Osteoblast (primary cell): ENCODE data around the gene OR2V2. TPM values are rescaled to one million over a fixed set of nuclear protein-coding genes. Genes with fewer than 3 reads are reported as not detected.

Source experiments
- DNase-seq: peaks from one replicate; pipeline ENCODE4 v3.0.0; 2011; ENCODE audit warnings: low spot score, mixed read lengths; ENCODE audit not compliant: insufficient read length; ENCODE audit errors: missing footprints
- H2AFZ ChIP-seq: 2 replicates; pipeline ENCODE4 v1.6.0; 2011; ENCODE audit warnings: mild to moderate bottlenecking, low read length
- H3K27ac ChIP-seq: 2 replicates; pipeline ENCODE4 v1.5.1; 2011; ENCODE audit warnings: mild to moderate bottlenecking, low read depth, low read length, moderate library complexity
- H3K27me3 ChIP-seq: 2 replicates; pipeline ENCODE4 v1.6.0; 2012; ENCODE audit warnings: mild to moderate bottlenecking, control low read depth, inconsistent platforms, low read length, moderate library complexity; ENCODE audit not compliant: insufficient read depth
- H3K36me3 ChIP-seq: 2 replicates; pipeline ENCODE4 v1.5.1; 2011; ENCODE audit warnings: mild to moderate bottlenecking, low read length, control low read depth, moderate library complexity; ENCODE audit not compliant: insufficient read depth
- H3K4me1 ChIP-seq: 2 replicates; pipeline ENCODE4 v1.5.1; 2011; ENCODE audit warnings: mild to moderate bottlenecking, low read length, control low read depth, moderate library complexity; ENCODE audit not compliant: insufficient read depth
- H3K4me2 ChIP-seq: 2 replicates; pipeline ENCODE4 v1.6.0; 2011; ENCODE audit warnings: mild to moderate bottlenecking, low read length; ENCODE audit not compliant: insufficient read depth
- H3K4me3 ChIP-seq: fragments of 200-600 bp; sonication (generic); 3 replicates; pipeline ENCODE4 v1.5.1; 2012; ENCODE audit warnings: mild to moderate bottlenecking, low read length, inconsistent platforms; ENCODE audit not compliant: insufficient read depth
- H3K79me2 ChIP-seq: 2 replicates; pipeline ENCODE4 v1.6.0; 2012; ENCODE audit warnings: mild to moderate bottlenecking, low read length, control low read depth, inconsistent platforms; ENCODE audit not compliant: insufficient read depth
- H3K9me3 ChIP-seq: 2 replicates; pipeline ENCODE4 v1.5.1; 2011; ENCODE audit warnings: low read depth, low read length, control low read depth
- H4K20me1 ChIP-seq: 2 replicates; pipeline ENCODE4 v1.6.0; 2012; ENCODE audit warnings: mild to moderate bottlenecking, low read length, control low read depth; ENCODE audit not compliant: insufficient read depth
- total RNA-seq: library from RNA; depleted of rRNA; stranded (reverse); fragments of >200 nt; gene quantifications from 2 replicates; pipeline ENCODE4 v1.2.3, GENCODE V29; 2012
- TF ChIP-seq, protein P1 (sequence below): IDR thresholded peaks from 2 replicates; pipeline ENCODE4 v1.5.1; 2011; ENCODE audit warnings: mild to moderate bottlenecking, low read depth, low read length, moderate library complexity; ENCODE audit errors: extremely low read depth

Gene OR2V2
- total RNA-seq, 1 donor: not detected

DNA sequence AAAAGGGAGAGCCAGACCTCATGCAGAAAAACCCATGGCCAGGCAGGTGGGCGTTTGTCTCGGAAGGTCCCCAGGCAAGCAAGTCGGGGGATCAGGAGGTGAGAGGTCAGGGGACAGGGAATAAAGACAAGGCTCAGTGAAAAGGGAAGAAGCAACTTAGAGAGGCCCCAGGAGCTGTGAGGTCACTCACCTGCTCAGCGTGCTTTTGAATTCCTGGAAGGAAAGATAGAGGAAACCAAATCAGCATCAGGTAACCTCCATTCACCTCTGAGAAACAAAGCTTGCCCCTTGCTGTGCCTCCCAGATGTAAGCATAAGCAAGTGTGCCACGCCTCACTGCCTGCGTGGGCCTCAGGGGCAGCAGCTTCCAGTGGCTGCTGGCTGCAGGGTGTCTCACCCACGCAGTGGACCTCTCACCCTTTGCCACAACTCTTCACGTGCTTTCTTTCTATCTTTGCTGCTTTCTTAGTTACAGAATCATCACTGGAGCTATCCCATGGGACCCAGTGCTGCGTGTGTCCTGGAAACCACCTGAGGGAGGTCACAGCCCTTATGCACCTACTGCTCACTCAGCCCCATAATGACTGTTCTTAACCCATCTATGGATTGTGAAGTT, 51.6 kb downstream of the OR2V2 start:
- no peak overlapping the region for H3K4me3 ChIP-seq
- no peaks in the 10 kb centered on the region for H4K20me1 ChIP-seq
- H3K27ac ChIP-seq: no peak overlapping the region
- H3K79me2 ChIP-seq: no peaks in the 10 kb centered on the region
- no peaks in the 10 kb centered on the region for H3K36me3 ChIP-seq
- DNase-seq: peak; percentile 75
- H2AFZ ChIP-seq: no peak overlapping the region
- no peaks in the 10 kb centered on the region for H3K4me1 ChIP-seq
- H3K9me3 ChIP-seq: no peaks in the 10 kb centered on the region
- TF ChIP-seq, protein P1, sequence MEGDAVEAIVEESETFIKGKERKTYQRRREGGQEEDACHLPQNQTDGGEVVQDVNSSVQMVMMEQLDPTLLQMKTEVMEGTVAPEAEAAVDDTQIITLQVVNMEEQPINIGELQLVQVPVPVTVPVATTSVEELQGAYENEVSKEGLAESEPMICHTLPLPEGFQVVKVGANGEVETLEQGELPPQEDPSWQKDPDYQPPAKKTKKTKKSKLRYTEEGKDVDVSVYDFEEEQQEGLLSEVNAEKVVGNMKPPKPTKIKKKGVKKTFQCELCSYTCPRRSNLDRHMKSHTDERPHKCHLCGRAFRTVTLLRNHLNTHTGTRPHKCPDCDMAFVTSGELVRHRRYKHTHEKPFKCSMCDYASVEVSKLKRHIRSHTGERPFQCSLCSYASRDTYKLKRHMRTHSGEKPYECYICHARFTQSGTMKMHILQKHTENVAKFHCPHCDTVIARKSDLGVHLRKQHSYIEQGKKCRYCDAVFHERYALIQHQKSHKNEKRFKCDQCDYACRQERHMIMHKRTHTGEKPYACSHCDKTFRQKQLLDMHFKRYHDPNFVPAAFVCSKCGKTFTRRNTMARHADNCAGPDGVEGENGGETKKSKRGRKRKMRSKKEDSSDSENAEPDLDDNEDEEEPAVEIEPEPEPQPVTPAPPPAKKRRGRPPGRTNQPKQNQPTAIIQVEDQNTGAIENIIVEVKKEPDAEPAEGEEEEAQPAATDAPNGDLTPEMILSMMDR: no peak
- peaks cover 1% of the 10 kb centered on the region for H3K27me3 ChIP-seq
- no peak overlapping the region for H3K4me2 ChIP-seq

DNA sequence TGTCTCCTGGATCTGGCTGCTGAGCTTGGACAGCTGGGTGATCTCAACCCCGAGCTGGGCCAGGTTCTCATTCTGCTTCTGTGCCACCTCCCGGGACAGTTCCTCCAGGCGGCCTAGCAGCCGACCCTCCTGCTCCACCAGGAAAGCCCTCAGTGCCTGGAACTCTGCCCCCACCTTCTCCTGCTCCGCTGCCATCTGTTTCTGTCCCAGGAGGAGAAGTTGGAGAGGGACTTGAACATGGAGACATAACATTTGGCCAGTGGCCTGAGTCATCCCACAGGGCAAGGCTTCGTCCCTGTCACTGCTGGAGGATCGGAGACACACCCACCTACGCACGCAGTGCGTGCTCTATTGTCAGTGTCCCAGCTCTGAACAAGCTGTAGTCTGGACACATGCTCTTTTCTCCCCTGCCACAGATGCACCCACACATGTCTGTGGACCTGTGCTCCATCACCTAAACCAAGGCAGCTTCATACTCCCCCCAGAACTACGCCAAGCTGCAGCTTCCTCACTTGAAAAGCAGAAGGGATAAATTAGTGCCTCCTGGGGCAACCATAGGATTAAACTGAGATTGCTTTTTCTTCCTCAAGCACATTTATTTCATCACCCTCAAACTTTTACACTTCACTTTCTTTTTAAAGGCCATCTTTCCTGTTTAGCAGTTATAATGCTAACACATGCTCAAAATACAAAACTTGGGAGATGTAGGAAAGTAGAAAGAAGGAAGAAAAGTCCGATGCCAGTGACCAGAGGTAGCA, 52.7 kb downstream of the OR2V2 start:
- H2AFZ ChIP-seq: no peak overlapping the region
- no peak overlapping the region for H3K27ac ChIP-seq
- no peaks in the 10 kb centered on the region for H3K4me1 ChIP-seq
- H4K20me1 ChIP-seq: no peaks in the 10 kb centered on the region
- H3K4me3 ChIP-seq: no peak overlapping the region
- H3K36me3 ChIP-seq: no peaks in the 10 kb centered on the region
- H3K9me3 ChIP-seq: no peaks in the 10 kb centered on the region
- no peaks in the 10 kb centered on the region for H3K79me2 ChIP-seq
- no peak overlapping the region for H3K4me2 ChIP-seq
- DNase-seq: peak; percentile 73
- TF ChIP-seq, protein P1: no peak
- H3K27me3 ChIP-seq: peaks cover 4% of the 10 kb centered on the region

DNA sequence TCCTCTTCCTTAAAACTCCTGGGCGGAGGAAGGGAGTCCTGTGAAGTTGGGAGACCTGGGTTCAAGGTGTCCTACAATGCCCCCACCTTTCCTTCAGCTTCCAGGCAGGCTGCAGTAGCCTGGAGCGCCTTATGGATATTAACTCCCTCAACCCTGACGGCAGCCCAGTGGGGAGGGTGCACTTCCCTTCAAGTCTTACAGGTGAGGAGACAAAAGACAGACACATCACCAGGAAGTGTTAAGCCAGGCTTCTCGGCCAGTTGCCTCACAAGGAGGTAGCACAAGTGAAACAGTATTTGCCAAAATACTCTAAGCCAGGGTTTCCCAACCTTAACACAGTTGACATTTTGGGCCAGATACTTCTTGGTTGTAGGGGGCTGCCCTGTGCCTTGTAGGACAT, 53.4 kb downstream of the OR2V2 start:
- Histone ChIP-seq H3K27ac (no peak overlapping the region), H4K20me1 (no peaks in the 10 kb centered on the region), H2AFZ (no peak overlapping the region), H3K27me3 (peaks cover 4% of the 10 kb centered on the region), H3K4me3 (no peak overlapping the region), H3K79me2 (no peaks in the 10 kb centered on the region), H3K9me3 (no peaks in the 10 kb centered on the region), H3K4me1 (peaks cover 3% of the 10 kb centered on the region), H3K4me2 (no peak overlapping the region), H3K36me3 (no peaks in the 10 kb centered on the region)
- TF ChIP-seq, protein P1: no peak
- peak; percentile 69 for DNase-seq

DNA sequence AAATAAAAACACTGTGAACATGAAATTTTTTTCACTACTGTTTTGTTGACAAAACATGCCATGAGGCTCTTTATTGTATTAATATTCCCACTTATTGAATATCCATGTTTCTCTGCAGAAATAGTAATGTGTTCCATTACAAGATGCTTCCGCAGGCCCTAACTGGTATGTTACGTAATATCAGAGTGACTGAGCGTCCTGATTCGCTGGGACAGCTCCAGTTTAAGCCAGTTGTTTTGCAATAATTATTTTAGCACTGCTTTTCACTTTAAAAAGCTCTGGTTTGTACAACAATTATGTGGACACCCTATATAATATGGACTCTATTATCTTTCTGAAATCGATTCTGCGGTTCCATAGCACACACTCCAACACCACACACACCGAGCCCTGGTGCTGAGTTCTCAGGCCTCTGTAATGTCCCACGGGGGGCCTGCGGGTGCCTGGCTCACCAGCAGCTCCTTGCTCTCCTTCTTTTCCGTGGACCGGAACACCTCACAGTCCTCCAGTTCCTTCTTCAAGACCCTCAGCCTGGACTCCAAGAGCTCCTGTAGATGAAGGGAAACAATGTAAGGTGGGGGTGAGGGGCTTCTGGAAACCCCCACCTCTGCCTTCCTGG, 55.8 kb downstream of the OR2V2 start:
- Histone ChIP-seq H3K9me3 (no peaks in the 10 kb centered on the region), H3K27me3 (peaks cover 7% of the 10 kb centered on the region), H3K4me1 (peaks cover 5% of the 10 kb centered on the region), H3K4me2 (no peak overlapping the region), H3K4me3 (no peak overlapping the region), H2AFZ (no peak overlapping the region), H3K79me2 (no peaks in the 10 kb centered on the region), H3K36me3 (no peaks in the 10 kb centered on the region), H4K20me1 (no peaks in the 10 kb centered on the region), H3K27ac (no peak overlapping the region)
- TF ChIP-seq, protein P1: no peak
- DNase-seq: peak; percentile 87
